Activated CD8-positive, alpha-beta memory T cell treated with anti-CD3 and anti-CD28 coated beads, Interleukin-2, amount 50 U/mL, for 4 hours (primary cell): ENCODE data around the gene B2M.
"Not testable (repeated sequence)": the region's sequence is repeated elsewhere in the genome, so short reads cannot be mapped to it uniquely, and the experiment has no call there.

Source experiments
- DNase-seq: peaks from one replicate; pipeline ENCODE4 v3.0.0-alpha.2; 2020

Gene B2M

DNA sequence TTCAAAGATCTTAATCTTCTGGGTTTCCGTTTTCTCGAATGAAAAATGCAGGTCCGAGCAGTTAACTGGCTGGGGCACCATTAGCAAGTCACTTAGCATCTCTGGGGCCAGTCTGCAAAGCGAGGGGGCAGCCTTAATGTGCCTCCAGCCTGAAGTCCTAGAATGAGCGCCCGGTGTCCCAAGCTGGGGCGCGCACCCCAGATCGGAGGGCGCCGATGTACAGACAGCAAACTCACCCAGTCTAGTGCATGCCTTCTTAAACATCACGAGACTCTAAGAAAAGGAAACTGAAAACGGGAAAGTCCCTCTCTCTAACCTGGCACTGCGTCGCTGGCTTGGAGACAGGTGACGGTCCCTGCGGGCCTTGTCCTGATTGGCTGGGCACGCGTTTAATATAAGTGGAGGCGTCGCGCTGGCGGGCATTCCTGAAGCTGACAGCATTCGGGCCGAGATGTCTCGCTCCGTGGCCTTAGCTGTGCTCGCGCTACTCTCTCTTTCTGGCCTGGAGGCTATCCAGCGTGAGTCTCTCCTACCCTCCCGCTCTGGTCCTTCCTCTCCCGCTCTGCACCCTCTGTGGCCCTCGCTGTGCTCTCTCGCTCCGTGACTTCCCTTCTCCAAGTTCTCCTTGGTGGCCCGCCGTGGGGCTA lies at the start of gene B2M, which contains the start of gene PATL2:
Gene B2M, plus strand, starts transcription at position 422 of the 647 bp plus-strand sequence. Its CDS starts 30 bp downstream, at position 452.
Gene PATL2, minus strand, starts transcription at position 228 of the 647 bp plus-strand sequence. CDS start 34,833 bp downstream, outside the sequence.
- DNase-seq = peak; percentile 95

- DNase-seq = no peak
Measured at GRCh38 chr15:44661576-44661975, 49.7 kb upstream of the B2M start.

DNA sequence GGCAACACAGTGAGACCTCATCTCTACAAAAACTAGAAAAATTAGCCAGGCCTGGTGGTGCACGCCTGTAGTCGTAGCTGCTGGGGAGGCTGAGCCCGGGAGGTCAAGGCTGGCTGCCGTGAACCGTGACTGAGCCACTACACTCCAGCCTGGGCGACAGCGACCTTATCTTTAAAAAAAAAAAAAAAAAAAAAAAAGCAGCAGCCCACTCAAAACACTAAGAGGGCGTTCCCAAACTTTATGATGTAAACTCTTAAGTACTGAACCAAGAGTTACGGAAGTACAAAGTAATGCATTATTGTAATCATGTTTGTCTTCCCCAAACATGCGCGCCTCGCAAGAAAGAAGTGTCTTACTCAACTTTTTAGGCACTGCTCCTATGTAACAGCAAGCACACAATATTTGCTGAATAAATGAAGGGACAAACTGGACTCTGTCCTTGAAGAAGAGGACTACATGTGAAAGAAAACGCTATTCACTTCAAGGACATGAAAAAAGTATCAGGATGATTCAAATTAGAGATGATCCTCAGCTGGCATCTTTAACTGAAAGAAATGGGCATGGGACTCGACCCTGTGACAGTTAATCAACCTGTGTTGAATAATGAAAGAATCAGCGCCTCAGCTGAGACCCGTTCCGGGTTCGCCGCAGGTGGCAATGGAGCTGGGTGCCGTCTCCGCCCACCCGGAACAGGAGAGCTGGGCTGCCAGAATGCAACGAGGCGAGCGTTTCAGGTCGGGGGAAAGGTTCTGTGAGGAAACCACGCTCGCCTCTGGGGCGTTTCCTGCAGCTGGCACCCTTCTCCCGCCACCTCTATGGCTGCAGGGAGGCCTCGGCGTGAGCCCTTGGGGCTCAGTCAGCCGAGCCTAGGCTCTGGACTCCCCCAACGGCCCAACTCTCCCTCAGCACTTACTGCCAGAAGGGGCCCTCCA lies 48.6 kb upstream of the B2M start:
- peak; percentile 78 for DNase-seq

- DNase-seq = peak; percentile 95
Measured at GRCh38 chr15:44663410-44664308, 47.7 kb upstream of the B2M start, which contains the start of gene SPG11. Gene SPG11 (minus strand): TSS chr15:44663662. CDS start chr15:44663647, 15 bp downstream.

DNA sequence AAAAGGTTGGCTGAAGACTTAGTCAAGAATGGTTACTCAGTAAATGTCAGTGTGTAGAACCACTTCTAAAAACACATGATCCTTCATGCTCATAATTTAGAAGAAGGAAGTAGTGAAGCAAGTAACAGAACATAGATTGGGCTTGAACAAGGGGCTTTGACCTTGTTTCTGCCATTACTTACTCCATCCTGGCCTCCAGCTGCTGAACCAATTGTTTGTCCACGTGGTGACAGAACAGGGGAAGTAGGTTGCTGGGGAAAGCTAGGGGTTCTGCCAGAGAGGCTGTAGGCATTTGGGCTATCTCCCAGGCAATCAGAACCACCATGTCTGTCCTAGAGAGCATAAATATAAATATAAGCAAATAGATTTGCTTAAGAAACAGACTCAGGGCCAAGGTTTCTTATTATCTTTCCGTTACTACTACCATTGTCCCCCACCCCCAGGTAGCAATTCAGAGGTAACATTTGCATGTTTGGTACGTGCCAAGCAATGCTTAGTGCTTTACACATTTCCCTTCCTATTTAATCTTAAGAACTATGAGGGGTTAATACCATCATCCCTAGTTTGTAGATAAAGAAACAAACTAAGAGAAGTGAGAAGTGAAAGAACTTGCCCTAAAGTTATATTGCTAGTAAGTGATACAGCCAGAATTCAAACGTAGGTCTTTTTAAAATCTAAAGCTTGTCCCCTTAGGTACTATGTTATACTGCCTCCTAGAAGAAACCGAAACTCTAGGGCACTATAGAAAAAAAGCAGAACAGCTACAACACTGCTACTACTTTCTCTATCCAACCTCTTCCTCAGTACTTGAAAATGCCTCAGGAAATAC lies 44.9 kb upstream of the B2M start:
- no peak for DNase-seq

DNA sequence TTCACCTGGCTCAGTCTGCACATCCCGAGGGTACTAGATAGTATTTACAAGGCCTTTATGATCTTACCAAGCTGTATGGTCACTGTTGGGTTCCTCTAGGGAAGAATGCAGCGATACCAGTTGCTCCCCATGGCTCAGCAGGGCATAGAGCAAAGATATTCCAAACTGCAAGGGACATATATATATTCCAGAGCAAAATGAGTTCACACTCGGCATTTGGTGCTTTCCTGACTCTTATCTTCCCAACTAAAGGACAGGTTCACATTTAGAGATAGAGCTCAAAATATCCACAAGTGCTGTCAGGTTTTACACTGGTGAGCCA lies 44.3 kb upstream of the B2M start:
- DNase-seq = no peak

DNA sequence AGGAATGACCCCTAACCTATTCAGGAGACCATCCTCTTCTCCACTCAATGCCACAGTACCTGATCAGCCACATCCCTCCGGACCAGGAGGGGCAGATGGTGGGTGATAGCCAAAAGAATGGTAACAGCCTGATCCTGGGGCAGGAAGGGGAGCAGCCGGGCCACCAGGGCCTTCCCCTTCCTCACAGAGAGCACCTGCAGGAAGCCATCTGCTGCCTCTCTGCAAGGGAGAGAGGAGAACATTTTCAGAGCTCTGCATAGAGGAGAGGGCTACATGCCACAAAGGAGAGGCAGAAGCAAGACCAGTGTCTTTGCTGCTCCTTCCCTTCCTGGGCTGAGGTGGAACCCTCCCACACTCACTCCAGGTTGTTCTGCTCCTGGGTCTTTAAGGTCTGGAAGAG lies 42.4 kb upstream of the B2M start:
- DNase-seq = no peak

- DNase-seq = no peak
Measured at GRCh38 chr15:44670087-44670950, 41.0 kb upstream of the B2M start.

DNA sequence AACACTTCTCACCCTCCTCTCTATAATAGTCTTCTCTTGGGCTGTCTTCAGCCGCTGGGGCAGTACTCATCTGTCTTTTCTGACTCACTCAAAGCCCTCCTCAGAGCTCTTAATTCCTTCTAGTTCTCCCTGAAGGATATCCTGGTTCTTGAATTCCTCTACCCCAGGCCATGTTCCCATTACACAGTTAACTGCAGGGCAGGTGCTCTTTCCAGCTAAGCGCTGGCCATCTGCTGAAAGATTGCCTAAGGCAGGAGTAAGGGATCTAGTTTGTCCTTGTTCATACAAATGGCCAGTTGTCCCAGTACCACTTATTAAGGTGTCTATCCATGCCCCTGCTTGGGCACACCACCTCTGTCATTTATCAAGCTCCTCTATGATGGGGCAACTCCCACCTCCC lies 37.7 kb upstream of the B2M start:
- DNase-seq = no peak

DNA sequence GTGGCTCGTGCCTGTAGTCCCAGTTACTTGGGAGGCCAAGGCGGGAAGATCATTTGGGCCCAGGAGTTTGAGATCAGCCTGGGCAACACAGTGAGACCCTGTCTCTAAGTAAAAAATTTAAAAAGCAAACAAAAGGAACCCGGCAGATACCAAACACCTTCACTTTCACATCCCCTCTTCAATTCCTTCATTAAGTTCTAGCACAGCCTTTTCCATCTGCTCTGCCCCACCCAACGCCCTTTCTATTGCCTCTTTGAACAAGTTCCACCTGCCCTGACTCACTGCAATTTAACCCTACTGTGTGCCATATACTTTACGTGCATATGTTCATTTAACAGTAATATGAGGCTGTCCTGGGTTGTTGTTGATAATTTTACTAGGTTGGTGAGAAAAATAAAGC lies 35.4 kb upstream of the B2M start:
- no peak for DNase-seq

GRCh38 chr15:44676676-44677075 lies 34.6 kb upstream of the B2M start:
- no peak for DNase-seq

GRCh38 chr15:44682211-44682610 lies 29.1 kb upstream of the B2M start:
- no peak for DNase-seq

GRCh38 chr15:44682809-44683682 lies 28.3 kb upstream of the B2M start:
- DNase-seq = peak; percentile 68

GRCh38 chr15:44689318-44689717 lies 22.0 kb upstream of the B2M start:
- not testable (repeated sequence) for DNase-seq

DNA sequence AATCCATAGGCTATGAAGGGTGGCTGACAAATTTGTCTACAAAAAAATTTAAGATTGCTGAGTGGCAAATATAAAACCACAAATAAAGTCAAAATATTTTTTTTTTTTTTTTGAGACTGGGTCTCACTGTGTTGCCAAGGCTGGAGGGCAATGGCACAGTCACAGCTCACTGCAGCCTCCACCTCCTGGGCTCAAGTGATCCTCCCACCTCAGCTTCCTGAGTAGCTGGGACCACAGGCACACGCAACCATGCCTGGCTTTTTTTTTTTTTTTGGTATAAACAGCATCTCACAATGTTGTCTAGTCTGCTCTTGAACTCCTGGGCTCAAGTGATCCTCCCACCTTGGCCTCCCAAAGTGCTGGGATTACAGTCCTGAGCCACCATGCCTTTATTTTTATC lies 21.1 kb upstream of the B2M start:
- DNase-seq = not testable (repeated sequence)

- DNase-seq = no peak
Measured at GRCh38 chr15:44692659-44693058, 18.7 kb upstream of the B2M start.

- DNase-seq = no peak
Measured at GRCh38 chr15:44694416-44694815, 16.9 kb upstream of the B2M start.

DNA sequence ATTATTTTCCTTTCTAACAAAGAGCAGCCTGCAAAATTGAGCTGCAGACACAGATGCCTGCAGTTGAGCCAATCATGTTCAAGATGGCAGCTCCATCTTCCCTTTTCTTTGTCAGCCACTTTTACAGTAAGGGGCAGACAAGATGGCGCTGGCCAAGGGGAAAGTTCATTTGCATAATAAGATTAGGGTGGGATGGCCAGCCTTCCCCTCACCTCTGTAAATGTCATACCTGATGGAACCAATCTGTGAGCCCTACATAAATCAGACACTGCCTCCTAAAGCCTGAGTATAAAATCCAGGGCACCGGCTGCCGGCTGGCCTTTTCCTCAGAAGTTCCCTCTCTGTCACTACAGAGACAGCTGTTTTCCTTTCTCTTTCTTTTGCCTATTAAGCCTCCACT lies 16.0 kb upstream of the B2M start:
- no peak for DNase-seq

- DNase-seq = no peak
Measured at GRCh38 chr15:44697014-44697413, 14.3 kb upstream of the B2M start.

DNA sequence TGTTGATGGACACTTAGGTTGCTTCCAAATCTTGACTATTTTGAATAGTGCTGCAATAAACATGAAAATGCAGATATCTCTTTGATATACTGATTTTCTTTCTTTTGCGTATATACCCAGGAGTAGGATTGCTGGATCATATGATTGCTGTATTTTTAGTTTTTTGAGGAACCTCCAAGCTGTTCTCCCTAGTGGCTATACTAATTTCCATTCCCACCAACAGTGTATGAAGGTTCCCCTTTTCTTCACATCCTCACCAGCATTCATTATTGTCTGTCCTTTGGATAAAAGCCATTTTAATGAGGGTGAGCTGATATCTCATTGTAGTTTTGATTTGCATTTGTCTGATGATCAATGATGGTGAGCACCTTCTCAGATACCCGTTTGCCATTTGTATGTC lies 12.7 kb upstream of the B2M start:
- DNase-seq = no peak
